ENCODE data around the gene CADM2. TPM values are rescaled to one million over a fixed set of nuclear protein-coding genes. Genes with fewer than 3 reads are reported as not detected.
"Not testable (repeated sequence)": the region's sequence is repeated elsewhere in the genome, so short reads cannot be mapped to it uniquely, and the experiment has no call there.

Gene CADM2
- total RNA-seq, 1 donor = under 0.01 TPM

GRCh38 chr3:85681906-85682305, 723.1 kb downstream of the CADM2 start:
- no peak for TF ChIP-seq CTCF (IDR thresholded peaks at IDR 0.05; ENCODE audit: insufficient read depth, low read depth, low read length)
- no peak overlapping the region for H3K4me3 ChIP-seq (ENCODE audit: low read depth, low read length)
- DNase-seq (ENCODE audit: low read depth) = no peak

GRCh38 chr3:85691196-85691595, 732.4 kb downstream of the CADM2 start:
- no peak overlapping the region for H3K4me3 ChIP-seq (ENCODE audit: low read depth, low read length)
- DNase-seq (ENCODE audit: low read depth) = no peak
- no peak for TF ChIP-seq CTCF (IDR thresholded peaks at IDR 0.05; ENCODE audit: insufficient read depth, low read depth, low read length)

GRCh38 chr3:85697156-85697555, 738.4 kb downstream of the CADM2 start:
- DNase-seq (ENCODE audit: low read depth) = no peak
- TF ChIP-seq CTCF (IDR thresholded peaks at IDR 0.05; ENCODE audit: insufficient read depth, low read depth, low read length) = no peak
- H3K4me3 ChIP-seq (ENCODE audit: low read depth, low read length) = no peak overlapping the region

GRCh38 chr3:85706130-85706529, 747.3 kb downstream of the CADM2 start:
- H3K4me3 ChIP-seq (ENCODE audit: low read depth, low read length) = no peak overlapping the region
- DNase-seq (ENCODE audit: low read depth) = no peak
- no peak for TF ChIP-seq CTCF (IDR thresholded peaks at IDR 0.05; ENCODE audit: insufficient read depth, low read depth, low read length)

- H3K4me3 ChIP-seq (ENCODE audit: low read depth, low read length); DNase-seq (ENCODE audit: low read depth): not testable (repeated sequence)
These were observed 749.5 kb downstream of the CADM2 start for GRCh38 chr3:85708325-85708724.

- no peak overlapping the region for H3K4me3 ChIP-seq (ENCODE audit: low read depth, low read length)
- TF ChIP-seq CTCF (IDR thresholded peaks at IDR 0.05; ENCODE audit: insufficient read depth, low read depth, low read length) = no peak
- DNase-seq (ENCODE audit: low read depth) = no peak
These were observed 750.6 kb downstream of the CADM2 start for GRCh38 chr3:85709346-85709892.

- DNase-seq (ENCODE audit: low read depth) = no peak
- no peak overlapping the region for H3K4me3 ChIP-seq (ENCODE audit: low read depth, low read length)
- TF ChIP-seq CTCF (IDR thresholded peaks at IDR 0.05; ENCODE audit: insufficient read depth, low read depth, low read length) = no peak
These were observed 751.7 kb downstream of the CADM2 start for GRCh38 chr3:85710490-85710889.

All from fibroblast of villous mesenchyme (primary cell).